ENCODE measurements around the gene DLG5. TPM values are rescaled to one million over a fixed set of nuclear protein-coding genes. Genes with fewer than 3 reads are reported as not detected.

Gene DLG5
- total and polyA plus RNA-seq, 10 of the 15 experiments (the other 5 are each of a cell fraction or from before 2014, with no cell fraction given): 0.18 to 6.6 (median 2.7) TPM

GRCh38 chr10:77788496-77789010 lies 138.0 kb downstream of the DLG5 start (continued):
- TF ChIP-seq, protein P1, sequence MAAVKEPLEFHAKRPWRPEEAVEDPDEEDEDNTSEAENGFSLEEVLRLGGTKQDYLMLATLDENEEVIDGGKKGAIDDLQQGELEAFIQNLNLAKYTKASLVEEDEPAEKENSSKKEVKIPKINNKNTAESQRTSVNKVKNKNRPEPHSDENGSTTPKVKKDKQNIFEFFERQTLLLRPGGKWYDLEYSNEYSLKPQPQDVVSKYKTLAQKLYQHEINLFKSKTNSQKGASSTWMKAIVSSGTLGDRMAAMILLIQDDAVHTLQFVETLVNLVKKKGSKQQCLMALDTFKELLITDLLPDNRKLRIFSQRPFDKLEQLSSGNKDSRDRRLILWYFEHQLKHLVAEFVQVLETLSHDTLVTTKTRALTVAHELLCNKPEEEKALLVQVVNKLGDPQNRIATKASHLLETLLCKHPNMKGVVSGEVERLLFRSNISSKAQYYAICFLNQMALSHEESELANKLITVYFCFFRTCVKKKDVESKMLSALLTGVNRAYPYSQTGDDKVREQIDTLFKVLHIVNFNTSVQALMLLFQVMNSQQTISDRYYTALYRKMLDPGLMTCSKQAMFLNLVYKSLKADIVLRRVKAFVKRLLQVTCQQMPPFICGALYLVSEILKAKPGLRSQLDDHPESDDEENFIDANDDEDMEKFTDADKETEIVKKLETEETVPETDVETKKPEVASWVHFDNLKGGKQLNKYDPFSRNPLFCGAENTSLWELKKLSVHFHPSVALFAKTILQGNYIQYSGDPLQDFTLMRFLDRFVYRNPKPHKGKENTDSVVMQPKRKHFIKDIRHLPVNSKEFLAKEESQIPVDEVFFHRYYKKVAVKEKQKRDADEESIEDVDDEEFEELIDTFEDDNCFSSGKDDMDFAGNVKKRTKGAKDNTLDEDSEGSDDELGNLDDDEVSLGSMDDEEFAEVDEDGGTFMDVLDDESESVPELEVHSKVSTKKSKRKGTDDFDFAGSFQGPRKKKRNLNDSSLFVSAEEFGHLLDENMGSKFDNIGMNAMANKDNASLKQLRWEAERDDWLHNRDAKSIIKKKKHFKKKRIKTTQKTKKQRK (IDR thresholded peaks at IDR 0.05; ENCODE audit: low read depth, low read length): no peak
- TF ChIP-seq, protein P2, sequence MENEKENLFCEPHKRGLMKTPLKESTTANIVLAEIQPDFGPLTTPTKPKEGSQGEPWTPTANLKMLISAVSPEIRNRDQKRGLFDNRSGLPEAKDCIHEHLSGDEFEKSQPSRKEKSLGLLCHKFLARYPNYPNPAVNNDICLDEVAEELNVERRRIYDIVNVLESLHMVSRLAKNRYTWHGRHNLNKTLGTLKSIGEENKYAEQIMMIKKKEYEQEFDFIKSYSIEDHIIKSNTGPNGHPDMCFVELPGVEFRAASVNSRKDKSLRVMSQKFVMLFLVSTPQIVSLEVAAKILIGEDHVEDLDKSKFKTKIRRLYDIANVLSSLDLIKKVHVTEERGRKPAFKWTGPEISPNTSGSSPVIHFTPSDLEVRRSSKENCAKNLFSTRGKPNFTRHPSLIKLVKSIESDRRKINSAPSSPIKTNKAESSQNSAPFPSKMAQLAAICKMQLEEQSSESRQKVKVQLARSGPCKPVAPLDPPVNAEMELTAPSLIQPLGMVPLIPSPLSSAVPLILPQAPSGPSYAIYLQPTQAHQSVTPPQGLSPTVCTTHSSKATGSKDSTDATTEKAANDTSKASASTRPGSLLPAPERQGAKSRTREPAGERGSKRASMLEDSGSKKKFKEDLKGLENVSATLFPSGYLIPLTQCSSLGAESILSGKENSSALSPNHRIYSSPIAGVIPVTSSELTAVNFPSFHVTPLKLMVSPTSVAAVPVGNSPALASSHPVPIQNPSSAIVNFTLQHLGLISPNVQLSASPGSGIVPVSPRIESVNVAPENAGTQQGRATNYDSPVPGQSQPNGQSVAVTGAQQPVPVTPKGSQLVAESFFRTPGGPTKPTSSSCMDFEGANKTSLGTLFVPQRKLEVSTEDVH (IDR thresholded peaks at IDR 0.05; ENCODE audit: low read depth, partially characterized antibody): no peak
- no peak for TF ChIP-seq ATF7 (IDR thresholded peaks at IDR 0.05; ENCODE audit: low read depth)
- TF ChIP-seq MTA3 (IDR thresholded peaks at IDR 0.05; ENCODE audit: borderline replicate concordance, low read length): no peak
- TF ChIP-seq ZNF207 (IDR thresholded peaks at IDR 0.05; ENCODE audit: borderline replicate concordance): no peak
- TF ChIP-seq, protein P3, sequence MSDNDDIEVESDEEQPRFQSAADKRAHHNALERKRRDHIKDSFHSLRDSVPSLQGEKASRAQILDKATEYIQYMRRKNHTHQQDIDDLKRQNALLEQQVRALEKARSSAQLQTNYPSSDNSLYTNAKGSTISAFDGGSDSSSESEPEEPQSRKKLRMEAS (IDR thresholded peaks at IDR 0.05; ENCODE audit: low read depth, low read length): no peak
- TF ChIP-seq SUPT20H (IDR thresholded peaks at IDR 0.05; ENCODE audit: borderline replicate concordance, control insufficient read depth, low read depth, low read length): no peak
- no peak for TF ChIP-seq CBFB (IDR thresholded peaks at IDR 0.05; ENCODE audit: low read depth)
- no peak for TF ChIP-seq HDGF (IDR thresholded peaks at IDR 0.05)
